ENCODE data around the gene GFPT2.

Gene GFPT2

GRCh38 chr5:180328296-180329137 is 24.6 kb downstream of the GFPT2 start:
- no peaks in the 10 kb centered on the region for H3K9me3 ChIP-seq (ENCODE audit: control insufficient read depth, low read depth, low read length)
- H3K36me3 ChIP-seq (ENCODE audit: control insufficient read depth, low read depth, low read length) = peaks cover 70% of the 10 kb centered on the region
- no peak overlapping the region for H3K9ac ChIP-seq (ENCODE audit: low read length)
- H3K4me1 ChIP-seq (ENCODE audit: control insufficient read depth, low read depth, low read length) = peaks cover 17% of the 10 kb centered on the region
- H3K27me3 ChIP-seq (ENCODE audit: control insufficient read depth, insufficient read depth, low read length) = no peaks in the 10 kb centered on the region
- no peak overlapping the region for H3K4me3 ChIP-seq (ENCODE audit: low read length)
- H3K27ac ChIP-seq (ENCODE audit: low read length) = no peak overlapping the region

- Histone ChIP-seq H3K4me1 (ENCODE audit: control insufficient read depth, low read depth, low read length) (peaks cover 17% of the 10 kb centered on the region), H3K27ac (ENCODE audit: low read length) (no peak overlapping the region), H3K36me3 (ENCODE audit: control insufficient read depth, low read depth, low read length) (peaks cover 79% of the 10 kb centered on the region), H3K9ac (ENCODE audit: low read length) (no peak overlapping the region), H3K4me3 (ENCODE audit: low read length) (no peak overlapping the region), H3K9me3 (ENCODE audit: control insufficient read depth, low read depth, low read length) (no peaks in the 10 kb centered on the region), H3K27me3 (ENCODE audit: control insufficient read depth, insufficient read depth, low read length) (no peaks in the 10 kb centered on the region)
Measured at GRCh38 chr5:180326989-180327565, 26.1 kb downstream of the GFPT2 start.

GRCh38 chr5:180324601-180324950 is 28.6 kb downstream of the GFPT2 start:
- H3K9me3 ChIP-seq (ENCODE audit: control insufficient read depth, low read depth, low read length) = no peaks in the 10 kb centered on the region
- no peaks in the 10 kb centered on the region for H3K27me3 ChIP-seq (ENCODE audit: control insufficient read depth, insufficient read depth, low read length)
- H3K27ac ChIP-seq (ENCODE audit: low read length) = no peak overlapping the region
- H3K4me3 ChIP-seq (ENCODE audit: low read length) = no peak overlapping the region
- H3K36me3 ChIP-seq (ENCODE audit: control insufficient read depth, low read depth, low read length) = peaks cover 69% of the 10 kb centered on the region
- H3K9ac ChIP-seq (ENCODE audit: low read length) = no peak overlapping the region
- H3K4me1 ChIP-seq (ENCODE audit: control insufficient read depth, low read depth, low read length) = no peaks in the 10 kb centered on the region

GRCh38 chr5:180323941-180324600 is 29.1 kb downstream of the GFPT2 start:
- Histone ChIP-seq H3K36me3 (ENCODE audit: control insufficient read depth, low read depth, low read length) (peaks cover 69% of the 10 kb centered on the region), H3K4me1 (ENCODE audit: control insufficient read depth, low read depth, low read length) (no peaks in the 10 kb centered on the region), H3K9me3 (ENCODE audit: control insufficient read depth, low read depth, low read length) (no peaks in the 10 kb centered on the region), H3K27ac (ENCODE audit: low read length) (no peak overlapping the region), H3K9ac (ENCODE audit: low read length) (no peak overlapping the region), H3K4me3 (ENCODE audit: low read length) (no peak overlapping the region), H3K27me3 (ENCODE audit: control insufficient read depth, insufficient read depth, low read length) (no peaks in the 10 kb centered on the region)

- no peak overlapping the region for H3K4me3 ChIP-seq (ENCODE audit: low read length)
- H3K9me3 ChIP-seq (ENCODE audit: control insufficient read depth, low read depth, low read length) = no peaks in the 10 kb centered on the region
- H3K27ac ChIP-seq (ENCODE audit: low read length) = no peak overlapping the region
- H3K9ac ChIP-seq (ENCODE audit: low read length) = no peak overlapping the region
- no peaks in the 10 kb centered on the region for H3K4me1 ChIP-seq (ENCODE audit: control insufficient read depth, low read depth, low read length)
- H3K36me3 ChIP-seq (ENCODE audit: control insufficient read depth, low read depth, low read length) = peaks cover 75% of the 10 kb centered on the region
- H3K27me3 ChIP-seq (ENCODE audit: control insufficient read depth, insufficient read depth, low read length) = no peaks in the 10 kb centered on the region
Measured at GRCh38 chr5:180323160-180323559, 30.0 kb downstream of the GFPT2 start.

- Histone ChIP-seq H3K4me1 (ENCODE audit: control insufficient read depth, low read depth, low read length) (peaks cover 4% of the 10 kb centered on the region), H3K4me3 (ENCODE audit: low read length) (no peak overlapping the region), H3K9ac (ENCODE audit: low read length) (no peak overlapping the region), H3K27me3 (ENCODE audit: control insufficient read depth, insufficient read depth, low read length) (no peaks in the 10 kb centered on the region), H3K27ac (ENCODE audit: low read length) (no peak overlapping the region), H3K9me3 (ENCODE audit: control insufficient read depth, low read depth, low read length) (no peaks in the 10 kb centered on the region), H3K36me3 (ENCODE audit: control insufficient read depth, low read depth, low read length) (peaks cover 64% of the 10 kb centered on the region)
Measured at GRCh38 chr5:180318456-180319089, 34.6 kb downstream of the GFPT2 start.

- no peak overlapping the region for H3K9ac ChIP-seq (ENCODE audit: low read length)
- peaks cover 4% of the 10 kb centered on the region for H3K4me1 ChIP-seq (ENCODE audit: control insufficient read depth, low read depth, low read length)
- H3K9me3 ChIP-seq (ENCODE audit: control insufficient read depth, low read depth, low read length) = no peaks in the 10 kb centered on the region
- H3K36me3 ChIP-seq (ENCODE audit: control insufficient read depth, low read depth, low read length) = peaks cover 55% of the 10 kb centered on the region
- no peaks in the 10 kb centered on the region for H3K27me3 ChIP-seq (ENCODE audit: control insufficient read depth, insufficient read depth, low read length)
- no peak overlapping the region for H3K27ac ChIP-seq (ENCODE audit: low read length)
- H3K4me3 ChIP-seq (ENCODE audit: low read length) = no peak overlapping the region
Measured at GRCh38 chr5:180316586-180316985, 36.5 kb downstream of the GFPT2 start.

GRCh38 chr5:180315762-180316212 is 37.3 kb downstream of the GFPT2 start:
- H3K9ac ChIP-seq (ENCODE audit: low read length) = no peak overlapping the region
- H3K36me3 ChIP-seq (ENCODE audit: control insufficient read depth, low read depth, low read length) = peaks cover 58% of the 10 kb centered on the region
- no peaks in the 10 kb centered on the region for H3K27me3 ChIP-seq (ENCODE audit: control insufficient read depth, insufficient read depth, low read length)
- peaks cover 4% of the 10 kb centered on the region for H3K4me1 ChIP-seq (ENCODE audit: control insufficient read depth, low read depth, low read length)
- no peak overlapping the region for H3K27ac ChIP-seq (ENCODE audit: low read length)
- no peak overlapping the region for H3K4me3 ChIP-seq (ENCODE audit: low read length)
- no peaks in the 10 kb centered on the region for H3K9me3 ChIP-seq (ENCODE audit: control insufficient read depth, low read depth, low read length)

GRCh38 chr5:180313677-180314505 is 39.2 kb downstream of the GFPT2 start:
- Histone ChIP-seq H3K4me1 (ENCODE audit: control insufficient read depth, low read depth, low read length) (peaks cover 4% of the 10 kb centered on the region), H3K27me3 (ENCODE audit: control insufficient read depth, insufficient read depth, low read length) (no peaks in the 10 kb centered on the region), H3K9ac (ENCODE audit: low read length) (peak overlapping the region; percentile 1), H3K36me3 (ENCODE audit: control insufficient read depth, low read depth, low read length) (peaks cover 60% of the 10 kb centered on the region), H3K9me3 (ENCODE audit: control insufficient read depth, low read depth, low read length) (no peaks in the 10 kb centered on the region), H3K4me3 (ENCODE audit: low read length) (peak overlapping the region; percentile 14), H3K27ac (ENCODE audit: low read length) (no peak overlapping the region)

GRCh38 chr5:180311216-180311615 is 41.9 kb downstream of the GFPT2 start:
- Histone ChIP-seq H3K4me3 (ENCODE audit: low read length) (no peak overlapping the region), H3K36me3 (ENCODE audit: control insufficient read depth, low read depth, low read length) (peaks cover 57% of the 10 kb centered on the region), H3K4me1 (ENCODE audit: control insufficient read depth, low read depth, low read length) (peaks cover 4% of the 10 kb centered on the region), H3K27ac (ENCODE audit: low read length) (no peak overlapping the region), H3K9me3 (ENCODE audit: control insufficient read depth, low read depth, low read length) (no peaks in the 10 kb centered on the region), H3K9ac (ENCODE audit: low read length) (no peak overlapping the region), H3K27me3 (ENCODE audit: control insufficient read depth, insufficient read depth, low read length) (no peaks in the 10 kb centered on the region)

- H3K4me1 ChIP-seq (ENCODE audit: control insufficient read depth, low read depth, low read length) = no peaks in the 10 kb centered on the region
- H3K27ac ChIP-seq (ENCODE audit: low read length) = no peak overlapping the region
- no peak overlapping the region for H3K9ac ChIP-seq (ENCODE audit: low read length)
- peaks cover 76% of the 10 kb centered on the region for H3K36me3 ChIP-seq (ENCODE audit: control insufficient read depth, low read depth, low read length)
- no peak overlapping the region for H3K4me3 ChIP-seq (ENCODE audit: low read length)
- H3K9me3 ChIP-seq (ENCODE audit: control insufficient read depth, low read depth, low read length) = no peaks in the 10 kb centered on the region
- H3K27me3 ChIP-seq (ENCODE audit: control insufficient read depth, insufficient read depth, low read length) = no peaks in the 10 kb centered on the region
Measured at GRCh38 chr5:180306796-180307195, 46.3 kb downstream of the GFPT2 start.
